MCF 10A (cell line): ENCODE results near the gene AGPS. TPM values are rescaled to one million over a fixed set of nuclear protein-coding genes. Genes with fewer than 3 reads are reported as not detected.
"Not testable (repeated sequence)": the region's sequence is repeated elsewhere in the genome, so short reads cannot be mapped to it uniquely, and the experiment has no call there.

Experiments
- BruUV-seq: library from RNA; stranded (reverse); fragments of 400-500 nt; replicated peaks from 2 replicates; lab custom pipeline; 2021; lab: Mats Ljungman, UMichigan
- CTCF ChIA-PET: fragments of 300-600 bp; sonication (Branson Sonifier 250); formaldehyde crosslinking; extraction: SDS; loops from one replicate; lab custom pipeline; 2021; ENCODE audit warnings: antibody characterized with exemption, inconsistent platforms; lab: Yijun Ruan, JAX
- POLR2A ChIA-PET: fragments of 300-600, 350-650 bp; sonication (Branson Sonifier 250); formaldehyde crosslinking; extraction: SDS; loops from one replicate; lab custom pipeline; 2020; ENCODE audit warnings: antibody characterized with exemption, inconsistent platforms; lab: Yijun Ruan, JAX
- DNase-seq: peaks from one replicate; pipeline ENCODE4 v3.0.0-alpha.2; 2018; ENCODE audit not compliant: unreplicated experiment
- H3K27ac Mint-ChIP-seq: one replicate; pipeline ENCODE4 v1.8.0; 2022; ENCODE audit warnings: mild to moderate bottlenecking, low read depth, mixed read lengths; ENCODE audit not compliant: unreplicated experiment
- H3K27me3 Mint-ChIP-seq: one replicate; pipeline ENCODE4 v1.8.0; 2022; ENCODE audit warnings: mixed read lengths; ENCODE audit not compliant: insufficient read depth, unreplicated experiment
- H3K36me3 Mint-ChIP-seq: one replicate; pipeline ENCODE4 v1.8.0; 2022; ENCODE audit warnings: mild to moderate bottlenecking, moderate library complexity, mixed read lengths; ENCODE audit not compliant: insufficient read depth, unreplicated experiment
- H3K4me1 Mint-ChIP-seq: one replicate; pipeline ENCODE4 v1.8.0; 2022; ENCODE audit warnings: mixed read lengths; ENCODE audit not compliant: insufficient read depth, unreplicated experiment
- H3K4me3 Mint-ChIP-seq: one replicate; pipeline ENCODE4 v1.8.0; 2022; ENCODE audit warnings: mild to moderate bottlenecking, moderate library complexity, mixed read lengths; ENCODE audit not compliant: unreplicated experiment
- H3K9me3 Mint-ChIP-seq: one replicate; pipeline ENCODE4 v1.8.0; 2022; ENCODE audit warnings: mixed read lengths; ENCODE audit not compliant: unreplicated experiment
- intact Hi-C: fragments of 100-400 bp; cut with micrococcal nuclease; formaldehyde crosslinking; loops from 2 replicates; pipeline ENCODE4 v1.14.1; 2022
- total RNA-seq: library from RNA; stranded (reverse); gene quantifications from 2 replicates; pipeline ENCODE4 v1.2.3, GENCODE V29; 2022
- TF ChIP-seq, protein P1 (sequence below): fragments of 200-600 bp; IDR thresholded peaks from one replicate; pipeline ENCODE4 v1.8.0; 2022; ENCODE audit warnings: antibody characterized with exemption, mild to moderate bottlenecking; ENCODE audit not compliant: unreplicated experiment

The AGPS gene
- total RNA-seq, 1 experiment from 2014 or later = 49.5 TPM

DNA sequence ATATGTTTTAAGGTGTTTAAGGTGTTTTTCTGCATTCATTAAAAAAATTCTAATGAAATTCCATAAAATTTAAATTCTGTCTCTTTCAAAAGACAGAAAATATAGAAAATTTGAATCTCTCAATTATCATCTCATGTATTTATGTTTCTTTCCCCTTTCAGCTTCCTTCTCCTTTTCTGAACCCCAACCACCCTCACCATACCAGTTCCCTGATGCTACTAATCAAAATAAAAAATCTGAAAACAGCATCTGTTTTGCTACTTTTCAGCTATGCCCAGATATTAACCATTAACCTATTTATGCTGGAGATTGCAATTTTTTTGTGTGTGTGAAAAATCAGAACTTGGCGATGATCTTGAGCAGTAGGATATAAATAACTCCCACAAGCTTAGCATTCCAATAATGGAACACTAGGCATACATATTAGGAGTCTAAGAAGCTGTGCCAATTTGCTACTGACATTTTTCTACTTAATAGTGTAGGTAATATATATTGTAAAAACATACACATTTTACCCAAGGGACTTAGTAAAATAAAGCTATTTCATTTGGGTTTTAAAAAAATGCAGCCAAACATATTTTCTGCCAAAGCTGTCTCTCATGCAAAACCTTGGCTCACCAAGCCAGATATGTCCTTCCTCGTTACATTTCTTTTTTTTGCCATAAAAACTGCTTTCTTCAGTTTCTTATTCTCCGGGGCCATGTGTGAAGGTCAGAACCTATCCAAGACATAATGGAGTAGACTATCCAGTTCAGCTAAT lies 32.6 kb upstream of the AGPS start:
- H3K27me3 Mint-ChIP-seq = no peaks in the 10 kb centered on the region
- TF ChIP-seq, protein P1, sequence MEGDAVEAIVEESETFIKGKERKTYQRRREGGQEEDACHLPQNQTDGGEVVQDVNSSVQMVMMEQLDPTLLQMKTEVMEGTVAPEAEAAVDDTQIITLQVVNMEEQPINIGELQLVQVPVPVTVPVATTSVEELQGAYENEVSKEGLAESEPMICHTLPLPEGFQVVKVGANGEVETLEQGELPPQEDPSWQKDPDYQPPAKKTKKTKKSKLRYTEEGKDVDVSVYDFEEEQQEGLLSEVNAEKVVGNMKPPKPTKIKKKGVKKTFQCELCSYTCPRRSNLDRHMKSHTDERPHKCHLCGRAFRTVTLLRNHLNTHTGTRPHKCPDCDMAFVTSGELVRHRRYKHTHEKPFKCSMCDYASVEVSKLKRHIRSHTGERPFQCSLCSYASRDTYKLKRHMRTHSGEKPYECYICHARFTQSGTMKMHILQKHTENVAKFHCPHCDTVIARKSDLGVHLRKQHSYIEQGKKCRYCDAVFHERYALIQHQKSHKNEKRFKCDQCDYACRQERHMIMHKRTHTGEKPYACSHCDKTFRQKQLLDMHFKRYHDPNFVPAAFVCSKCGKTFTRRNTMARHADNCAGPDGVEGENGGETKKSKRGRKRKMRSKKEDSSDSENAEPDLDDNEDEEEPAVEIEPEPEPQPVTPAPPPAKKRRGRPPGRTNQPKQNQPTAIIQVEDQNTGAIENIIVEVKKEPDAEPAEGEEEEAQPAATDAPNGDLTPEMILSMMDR = no peak
- intact Hi-C loops = no loop called here
- no peak overlapping the region for H3K4me3 Mint-ChIP-seq
- no peaks in the 10 kb centered on the region for H3K4me1 Mint-ChIP-seq
- no peak overlapping the region for H3K27ac Mint-ChIP-seq
- ChIA-PET POLR2A (interaction anchor here (1.2 kb wide), 2 partner anchors 18 to 20 kb away, joined by 3 to 5 read pairs; no protein-coding TSS in a partner anchor), CTCF (interaction anchor here (1.3 kb wide), 1 partner anchor 25 kb away, joined by 4 read pairs; no protein-coding TSS in a partner anchor)
- DNase-seq = no peak
- no peaks in the 10 kb centered on the region for H3K9me3 Mint-ChIP-seq
- no TSS peak for BruUV-seq
- peaks cover 4% of the 10 kb centered on the region for H3K36me3 Mint-ChIP-seq

- H3K4me1 Mint-ChIP-seq = no peaks in the 10 kb centered on the region
- TF ChIP-seq, protein P1 = no peak
- CTCF ChIA-PET = interaction anchor here (0.8 kb wide), 1 partner anchor 17 kb away, joined by 4 read pairs; no protein-coding TSS in a partner anchor
- H3K4me3 Mint-ChIP-seq = no peak overlapping the region
- no TSS peak for BruUV-seq
- H3K27ac Mint-ChIP-seq = no peak overlapping the region
- DNase-seq = no peak
- no peaks in the 10 kb centered on the region for H3K27me3 Mint-ChIP-seq
- H3K9me3 Mint-ChIP-seq = no peaks in the 10 kb centered on the region
- POLR2A ChIA-PET = no interaction called here
- intact Hi-C loops = no loop called here
- H3K36me3 Mint-ChIP-seq = peaks cover 4% of the 10 kb centered on the region
These were observed 30.1 kb upstream of the AGPS start for GRCh38 chr2:177362499-177362898.

GRCh38 chr2:177363332-177363731 lies 29.2 kb upstream of the AGPS start:
- DNase-seq = no peak
- no peaks in the 10 kb centered on the region for H3K27me3 Mint-ChIP-seq
- ChIA-PET POLR2A (no interaction called here), CTCF (no interaction called here)
- peaks cover 4% of the 10 kb centered on the region for H3K36me3 Mint-ChIP-seq
- H3K4me1 Mint-ChIP-seq = no peaks in the 10 kb centered on the region
- intact Hi-C loops = no loop called here
- H3K27ac Mint-ChIP-seq = no peak overlapping the region
- no peaks in the 10 kb centered on the region for H3K9me3 Mint-ChIP-seq
- TF ChIP-seq, protein P1 = no peak
- BruUV-seq = no TSS peak
- no peak overlapping the region for H3K4me3 Mint-ChIP-seq

GRCh38 chr2:177365764-177366163 lies 26.8 kb upstream of the AGPS start:
- H3K4me1 Mint-ChIP-seq, H3K9me3 Mint-ChIP-seq, DNase-seq, intact Hi-C loops, H3K27ac Mint-ChIP-seq, H3K36me3 Mint-ChIP-seq, BruUV-seq, H3K27me3 Mint-ChIP-seq, H3K4me3 Mint-ChIP-seq: not testable (repeated sequence)
- ChIA-PET POLR2A (interaction anchor here (0.8 kb wide), 1 partner anchor 27 kb away, joined by 3 read pairs; the partner anchor contains the start of gene AGPS), CTCF (interaction anchor here (0.6 to 1.1 kb wide), 4 partner anchors 30 to 153 kb away, joined by 3 read pairs; no protein-coding TSS in a partner anchor)

GRCh38 chr2:177368023-177368422 lies 24.6 kb upstream of the AGPS start:
- CTCF ChIA-PET = interaction anchor here (0.8 to 1.3 kb wide), 2 partner anchors 16 to 121 kb away, joined by 3 read pairs; no protein-coding TSS in a partner anchor
- intact Hi-C loops = not testable (repeated sequence)

More at GRCh38 chr2:177368023-177368422, 24.6 kb upstream of the AGPS start:
- not testable (repeated sequence) for H3K36me3 Mint-ChIP-seq, H3K4me3 Mint-ChIP-seq, BruUV-seq, H3K27ac Mint-ChIP-seq, H3K4me1 Mint-ChIP-seq, DNase-seq, H3K27me3 Mint-ChIP-seq
- peaks cover 12% of the 10 kb centered on the region for H3K9me3 Mint-ChIP-seq
- POLR2A ChIA-PET = interaction anchor here (1.3 kb wide), 1 partner anchor 11 kb away, joined by 4 read pairs; no protein-coding TSS in a partner anchor
